GM15510 (cell line): Measurements from ENCODE around the gene GAB3.

ENCODE experiments used
- POLR2A ChIP-seq: IDR thresholded peaks from 3 replicates; pipeline ENCODE4 v1.6.1; 2011; ENCODE audit warnings: borderline replicate concordance; ENCODE audit not compliant: insufficient read length; ENCODE audit errors: extremely low read depth

Gene GAB3

GRCh38 chrX:154718616-154719015 lies 32.3 kb downstream of the GAB3 start:
- no peak for TF ChIP-seq POLR2A

- no peak for TF ChIP-seq POLR2A
Measured at GRCh38 chrX:154717824-154718223, 33.1 kb downstream of the GAB3 start.

GRCh38 chrX:154715825-154716224 lies 35.1 kb downstream of the GAB3 start:
- no peak for TF ChIP-seq POLR2A

- no peak for TF ChIP-seq POLR2A
Measured at GRCh38 chrX:154714925-154715324, 36.0 kb downstream of the GAB3 start.

- no peak for TF ChIP-seq POLR2A
Measured at GRCh38 chrX:154712781-154713740, 37.8 kb downstream of the GAB3 start.

- TF ChIP-seq POLR2A: no peak
Measured at GRCh38 chrX:154711264-154711663, 39.6 kb downstream of the GAB3 start.

- no peak for TF ChIP-seq POLR2A
Measured at GRCh38 chrX:154710309-154710708, 40.6 kb downstream of the GAB3 start.

GRCh38 chrX:154698630-154699248 lies 52.1 kb downstream of the GAB3 start:
- TF ChIP-seq POLR2A: no peak

DNA sequence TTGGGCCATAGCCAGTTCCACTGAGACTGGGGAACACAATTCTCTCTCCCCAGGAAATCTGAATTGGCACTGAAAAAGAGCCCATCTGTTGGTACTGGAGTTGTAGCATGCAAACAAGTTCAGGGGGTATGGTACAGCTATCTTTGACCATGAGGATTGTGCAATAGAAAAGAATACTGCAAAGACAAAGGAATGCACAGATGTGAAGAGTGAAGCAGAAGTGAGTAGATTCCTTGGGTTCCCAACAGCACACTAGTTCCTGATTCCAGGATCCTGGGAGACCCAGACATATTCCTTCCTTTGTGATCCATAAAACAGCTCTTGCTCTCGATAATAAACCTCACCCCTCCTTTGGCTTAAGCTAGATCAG lies 54.2 kb downstream of the GAB3 start:
- TF ChIP-seq POLR2A: no peak

- TF ChIP-seq POLR2A: no peak
Measured at GRCh38 chrX:154695911-154696675, 54.8 kb downstream of the GAB3 start.

DNA sequence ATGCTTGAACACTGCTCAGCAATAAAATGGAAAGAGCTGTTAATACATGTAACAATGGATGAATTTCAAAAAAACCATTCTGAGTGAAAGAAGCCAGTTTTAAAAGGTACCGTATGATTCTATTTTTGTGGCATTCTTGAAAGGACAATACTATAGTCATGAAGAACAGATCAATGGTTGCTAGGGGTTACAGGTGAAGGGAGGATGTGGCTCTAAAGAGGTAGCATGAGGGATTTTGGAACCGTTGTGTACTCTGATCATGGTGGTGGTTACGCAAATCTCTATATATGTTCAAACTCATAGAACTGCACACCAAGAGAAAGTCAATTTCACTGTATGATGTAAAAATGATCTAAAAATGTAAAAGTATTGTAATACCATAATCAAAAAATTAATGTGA lies 57.5 kb downstream of the GAB3 start:
- no peak for TF ChIP-seq POLR2A

GRCh38 chrX:154661899-154662298 lies 89.0 kb downstream of the GAB3 start:
- no peak for TF ChIP-seq POLR2A

- TF ChIP-seq POLR2A: no peak
Measured at GRCh38 chrX:154661170-154661569, 89.7 kb downstream of the GAB3 start.

- no peak for TF ChIP-seq POLR2A
Measured at GRCh38 chrX:154660541-154660940, 90.3 kb downstream of the GAB3 start.

DNA sequence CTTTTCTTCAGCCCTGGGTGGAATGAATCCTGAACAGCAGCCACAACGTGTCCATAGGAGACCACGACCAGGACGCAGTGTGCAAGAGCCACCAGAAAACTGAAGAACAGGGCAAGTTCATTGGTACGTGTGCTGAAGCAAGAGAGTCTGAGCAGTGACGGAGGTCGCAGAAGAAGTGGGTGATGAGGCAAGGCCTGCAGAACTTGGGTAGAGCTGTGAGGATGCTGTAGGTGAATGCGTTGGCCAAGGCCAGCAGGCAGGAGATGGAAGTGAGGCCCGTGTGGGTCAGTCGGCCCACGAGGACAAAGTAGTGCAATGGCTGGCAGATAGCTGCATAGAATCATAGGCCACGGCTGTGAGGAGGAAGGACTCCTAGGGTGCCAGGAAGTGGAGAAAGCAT lies 91.9 kb downstream of the GAB3 start:
- no peak for TF ChIP-seq POLR2A

GRCh38 chrX:154658187-154658586 lies 92.7 kb downstream of the GAB3 start:
- TF ChIP-seq POLR2A: no peak

DNA sequence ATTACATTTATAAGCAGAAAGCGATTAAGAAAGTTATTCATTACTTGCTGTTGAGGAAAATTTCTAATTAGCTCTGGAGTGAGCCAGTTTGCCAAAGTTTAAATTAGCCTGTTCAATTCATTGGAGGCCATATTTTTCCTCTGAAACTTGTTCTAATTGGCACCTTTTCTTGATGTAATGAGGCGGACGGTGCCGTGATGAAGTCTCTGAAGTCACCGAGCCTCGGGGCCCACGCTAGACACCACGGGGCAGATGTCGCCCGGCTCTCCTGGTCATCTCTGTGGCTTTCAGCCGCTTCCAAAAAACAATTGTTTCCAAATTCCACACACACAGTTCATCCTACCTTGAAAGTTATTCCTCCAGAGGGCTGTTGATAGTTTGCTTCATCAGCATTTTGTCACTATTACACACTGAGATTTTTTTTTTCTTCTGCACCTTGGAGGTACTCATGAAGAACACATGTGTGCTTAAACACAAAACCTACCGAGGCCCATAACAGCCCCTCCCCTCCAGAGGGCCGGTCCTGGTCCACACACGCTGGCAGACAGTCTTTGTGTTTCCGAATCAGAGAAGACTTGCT lies 93.6 kb downstream of the GAB3 start:
- no peak for TF ChIP-seq POLR2A
